D721Med (cell line): ENCODE measurements around the gene CEP128.

Source experiments
- DNase-seq: peaks from one replicate; pipeline ENCODE4 v3.0.0; 2011; ENCODE audit warnings: low spot score; ENCODE audit not compliant: insufficient read length
- FAIRE-seq: peaks from 2 replicates; lab custom pipeline; 2011; peaks lifted over from hg19 to GRCh38; lab: Jason Lieb, UNC
- TF ChIP-seq, protein P1 (sequence below): IDR thresholded peaks from 2 replicates; pipeline ENCODE4 v1.5.1; 2012; ENCODE audit warnings: mild to moderate bottlenecking, control low read depth; ENCODE audit not compliant: insufficient read depth; ENCODE audit errors: missing control alignments

CEP128 gene

DNA sequence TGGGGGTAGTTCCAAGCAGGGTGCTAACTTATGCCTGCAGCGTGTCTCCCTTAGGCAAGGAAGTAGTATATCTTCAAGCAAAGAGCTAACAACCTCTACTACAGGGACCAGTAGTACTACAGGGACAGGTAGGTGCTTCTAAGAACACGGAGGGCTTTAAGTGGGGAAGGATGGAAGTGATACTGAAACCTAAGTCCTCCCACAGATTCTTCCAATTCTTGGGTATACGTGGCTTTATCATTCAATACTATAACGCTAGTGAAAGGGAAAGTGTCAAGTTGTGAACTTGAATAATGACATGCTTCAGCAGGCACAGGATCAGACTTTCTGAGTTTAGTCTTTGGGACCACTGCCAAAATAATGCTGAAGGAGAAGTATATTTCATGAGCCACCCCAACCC, 241.7 kb downstream of the CEP128 start:
- DNase-seq: no peak
- no peak for FAIRE-seq
- TF ChIP-seq, protein P1, sequence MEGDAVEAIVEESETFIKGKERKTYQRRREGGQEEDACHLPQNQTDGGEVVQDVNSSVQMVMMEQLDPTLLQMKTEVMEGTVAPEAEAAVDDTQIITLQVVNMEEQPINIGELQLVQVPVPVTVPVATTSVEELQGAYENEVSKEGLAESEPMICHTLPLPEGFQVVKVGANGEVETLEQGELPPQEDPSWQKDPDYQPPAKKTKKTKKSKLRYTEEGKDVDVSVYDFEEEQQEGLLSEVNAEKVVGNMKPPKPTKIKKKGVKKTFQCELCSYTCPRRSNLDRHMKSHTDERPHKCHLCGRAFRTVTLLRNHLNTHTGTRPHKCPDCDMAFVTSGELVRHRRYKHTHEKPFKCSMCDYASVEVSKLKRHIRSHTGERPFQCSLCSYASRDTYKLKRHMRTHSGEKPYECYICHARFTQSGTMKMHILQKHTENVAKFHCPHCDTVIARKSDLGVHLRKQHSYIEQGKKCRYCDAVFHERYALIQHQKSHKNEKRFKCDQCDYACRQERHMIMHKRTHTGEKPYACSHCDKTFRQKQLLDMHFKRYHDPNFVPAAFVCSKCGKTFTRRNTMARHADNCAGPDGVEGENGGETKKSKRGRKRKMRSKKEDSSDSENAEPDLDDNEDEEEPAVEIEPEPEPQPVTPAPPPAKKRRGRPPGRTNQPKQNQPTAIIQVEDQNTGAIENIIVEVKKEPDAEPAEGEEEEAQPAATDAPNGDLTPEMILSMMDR: no peak

DNA sequence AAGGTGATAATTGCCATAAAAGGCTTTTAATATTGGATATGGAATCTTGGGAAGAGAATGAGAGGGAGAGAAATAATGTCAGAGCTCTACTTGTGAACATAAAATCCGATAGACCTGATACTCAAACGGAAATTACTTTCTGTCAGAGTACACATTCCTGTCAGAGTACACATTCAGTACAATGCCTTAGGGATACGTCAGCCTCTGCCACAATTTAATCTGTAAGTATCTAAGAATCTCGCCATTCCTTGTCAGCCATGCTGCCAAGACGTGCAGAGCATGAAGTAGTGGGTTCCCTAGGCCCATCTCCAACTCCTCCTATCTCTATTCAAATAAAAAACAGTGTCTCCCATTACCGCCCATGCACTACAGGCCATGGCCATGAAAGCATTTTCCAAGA, 242.6 kb downstream of the CEP128 start:
- DNase-seq (no peak), FAIRE-seq (no peak)
- TF ChIP-seq, protein P1: no peak

DNA sequence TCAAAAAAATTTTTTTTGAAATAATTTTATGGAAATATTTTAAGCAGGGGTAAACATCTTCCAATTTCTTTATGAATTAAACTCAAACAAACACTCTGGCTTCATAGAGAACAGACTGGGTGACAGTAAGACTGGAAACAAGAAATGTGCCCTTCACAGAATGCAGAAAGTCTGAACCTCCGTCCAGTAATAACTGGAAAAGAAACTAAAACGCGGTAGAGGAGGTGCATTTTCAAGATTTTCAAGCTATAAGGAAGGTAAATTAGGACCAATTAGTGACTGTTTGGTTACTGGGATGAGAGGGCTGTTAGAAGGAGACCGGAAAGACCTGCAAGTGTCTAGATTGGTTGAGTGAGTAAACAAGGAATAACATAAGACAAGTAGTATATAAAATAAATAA, 245.7 kb downstream of the CEP128 start:
- TF ChIP-seq, protein P1: no peak
- FAIRE-seq: no peak
- DNase-seq: no peak

DNA sequence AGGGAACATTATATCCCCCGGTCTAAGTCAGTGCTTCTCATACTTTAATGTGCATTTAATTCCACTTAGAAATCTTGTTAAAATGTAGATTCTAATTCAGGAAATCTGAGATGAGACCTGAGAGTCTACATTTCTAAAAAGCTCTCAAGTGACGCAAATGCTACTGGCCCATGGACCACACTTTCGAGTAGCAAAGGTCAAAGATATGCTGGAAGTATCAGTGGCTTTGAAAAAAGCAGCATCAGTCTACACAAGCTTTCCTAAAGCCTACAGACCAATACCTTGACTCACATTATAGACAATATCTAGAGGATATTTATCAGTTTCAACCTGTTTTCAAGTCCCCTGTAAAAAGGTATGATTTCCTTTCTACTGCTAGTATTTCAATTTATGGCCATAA, 248.6 kb downstream of the CEP128 start:
- no peak for FAIRE-seq
- TF ChIP-seq, protein P1: no peak
- DNase-seq: no peak

DNA sequence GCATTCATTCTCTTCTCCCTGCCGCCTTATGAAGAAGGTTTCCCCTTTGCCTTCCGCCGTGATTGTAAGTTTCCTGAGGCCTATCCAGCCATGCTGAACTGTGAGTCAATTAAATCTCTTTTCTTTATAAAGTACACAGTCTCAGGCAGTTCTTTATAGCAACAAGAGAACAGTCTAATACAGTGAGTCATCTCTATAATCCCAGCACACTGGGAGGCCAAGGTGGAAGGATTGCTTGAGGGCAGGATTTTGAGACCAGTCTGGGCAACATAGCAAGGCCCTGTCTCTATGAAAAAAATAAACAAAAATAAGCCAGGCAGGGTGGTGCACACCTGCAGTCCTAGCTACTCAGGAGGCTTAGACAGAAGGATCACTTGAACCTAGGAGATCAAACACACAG, 259.9 kb downstream of the CEP128 start:
- no peak for FAIRE-seq
- TF ChIP-seq, protein P1: no peak
- DNase-seq: no peak

DNA sequence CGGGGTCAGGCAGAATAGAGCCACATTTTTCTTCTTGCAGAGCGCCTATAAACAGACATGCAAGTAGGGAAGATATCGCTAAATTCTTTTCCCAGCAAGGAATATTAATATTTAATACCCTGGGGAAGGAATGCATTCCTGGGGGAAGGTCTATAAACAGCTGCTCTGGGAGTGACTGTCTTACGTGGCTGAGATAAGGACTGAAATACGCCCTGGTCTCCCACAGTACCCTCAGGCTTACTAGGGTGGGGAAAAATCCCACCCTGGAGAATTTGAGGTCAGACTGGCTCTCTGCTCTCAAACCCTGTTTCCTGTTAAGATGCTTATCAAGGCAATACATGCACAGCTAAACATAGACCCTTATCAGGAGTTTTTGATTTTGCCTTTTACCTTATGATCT, 262.3 kb downstream of the CEP128 start:
- DNase-seq (no peak), FAIRE-seq (no peak)
- TF ChIP-seq, protein P1: no peak

DNA sequence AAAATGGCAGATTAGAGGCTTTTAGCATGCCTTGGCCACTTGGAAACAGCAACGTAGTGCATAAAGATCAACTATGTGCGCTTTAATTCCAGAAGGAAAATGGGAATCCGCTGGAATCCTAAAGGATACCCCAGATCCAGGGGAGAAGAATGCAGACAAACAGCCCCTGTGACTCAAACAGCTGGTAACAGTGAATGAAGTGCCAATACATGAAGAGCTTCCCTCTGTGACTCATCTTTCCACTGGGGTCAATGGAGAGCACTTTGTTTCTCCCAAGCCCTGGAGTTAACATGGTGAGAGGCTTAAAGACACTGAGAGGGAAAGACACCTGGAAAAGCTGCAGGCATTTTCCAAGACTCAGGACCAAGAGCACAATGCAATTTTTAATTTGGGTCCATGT, 263.1 kb downstream of the CEP128 start:
- DNase-seq (no peak), FAIRE-seq (no peak)
- TF ChIP-seq, protein P1: no peak
